Measurements from ENCODE around the gene AAR2.

Gene AAR2

GRCh38 chr20:36301359-36302119 is 65.3 kb downstream of the AAR2 start:
- Histone ChIP-seq H3K4me2 (ENCODE audit: low read length) (no peak overlapping the region), H3K9me2 (replicated peaks; ENCODE audit: control insufficient read depth, low read length) (no peaks in the 10 kb centered on the region), H3K27me3 (ENCODE audit: control insufficient read depth, low read length) (peaks cover 36% of the 10 kb centered on the region), H3K36me3 (ENCODE audit: control insufficient read depth, low read length) (no peaks in the 10 kb centered on the region), H3K79me2 (ENCODE audit: control insufficient read depth, low read length) (no peaks in the 10 kb centered on the region), H4K20me1 (ENCODE audit: control insufficient read depth, insufficient read depth, low read depth, low read length) (no peaks in the 10 kb centered on the region), H3F3A (ENCODE audit: control insufficient read depth, insufficient read depth) (peaks cover 2% of the 10 kb centered on the region; the same call in 1 of the 2 replicates), H3K4me3 (ENCODE audit: low read length) (no peak overlapping the region), H3K27ac (ENCODE audit: low read depth, low read length) (no peak overlapping the region), H3K9me3 (ENCODE audit: control insufficient read depth, insufficient read depth, low read length) (no peaks in the 10 kb centered on the region), H3K4me1 (ENCODE audit: control insufficient read depth, low read length) (no peaks in the 10 kb centered on the region)
- TF ChIP-seq EZH2phosphoT487 (IDR thresholded peaks at IDR 0.05; ENCODE audit: borderline replicate concordance, low read length) (no peak), CTCF (IDR thresholded peaks at IDR 0.05; ENCODE audit: low read depth, low read length, poor library complexity, severe bottlenecking) (no peak)

GRCh38 chr20:36303020-36303595 is 66.8 kb downstream of the AAR2 start:
- H3K4me3 ChIP-seq (ENCODE audit: low read length): no peak overlapping the region
- H3K9me3 ChIP-seq (ENCODE audit: control insufficient read depth, insufficient read depth, low read length): no peaks in the 10 kb centered on the region
- H3K27me3 ChIP-seq (ENCODE audit: control insufficient read depth, low read length): peaks cover 34% of the 10 kb centered on the region
- H3K79me2 ChIP-seq (ENCODE audit: control insufficient read depth, low read length): no peaks in the 10 kb centered on the region
- no peaks in the 10 kb centered on the region for H3K36me3 ChIP-seq (ENCODE audit: control insufficient read depth, low read length)
- H3K4me1 ChIP-seq (ENCODE audit: control insufficient read depth, low read length): no peaks in the 10 kb centered on the region
- H3K4me2 ChIP-seq (ENCODE audit: low read length): no peak overlapping the region
- no peaks in the 10 kb centered on the region for H4K20me1 ChIP-seq (ENCODE audit: control insufficient read depth, insufficient read depth, low read depth, low read length)
- TF ChIP-seq EZH2phosphoT487 (IDR thresholded peaks at IDR 0.05; ENCODE audit: borderline replicate concordance, low read length): no peak
- no peak for TF ChIP-seq CTCF (IDR thresholded peaks at IDR 0.05; ENCODE audit: low read depth, low read length, poor library complexity, severe bottlenecking)
- H3K27ac ChIP-seq (ENCODE audit: low read depth, low read length): no peak overlapping the region
- H3F3A ChIP-seq (ENCODE audit: control insufficient read depth, insufficient read depth): peaks cover 2% of the 10 kb centered on the region; the same call in 1 of the 2 replicates
- no peaks in the 10 kb centered on the region for H3K9me2 ChIP-seq (replicated peaks; ENCODE audit: control insufficient read depth, low read length)

GRCh38 chr20:36303831-36304230 is 67.6 kb downstream of the AAR2 start:
- H3K27ac ChIP-seq (ENCODE audit: low read depth, low read length): no peak overlapping the region
- no peaks in the 10 kb centered on the region for H4K20me1 ChIP-seq (ENCODE audit: control insufficient read depth, insufficient read depth, low read depth, low read length)
- no peak overlapping the region for H3K4me2 ChIP-seq (ENCODE audit: low read length)
- H3K79me2 ChIP-seq (ENCODE audit: control insufficient read depth, low read length): no peaks in the 10 kb centered on the region
- peaks cover 2% of the 10 kb centered on the region; the same call in 1 of the 2 replicates for H3F3A ChIP-seq (ENCODE audit: control insufficient read depth, insufficient read depth)
- peaks cover 34% of the 10 kb centered on the region for H3K27me3 ChIP-seq (ENCODE audit: control insufficient read depth, low read length)
- H3K4me1 ChIP-seq (ENCODE audit: control insufficient read depth, low read length): no peaks in the 10 kb centered on the region
- H3K36me3 ChIP-seq (ENCODE audit: control insufficient read depth, low read length): no peaks in the 10 kb centered on the region
- H3K9me3 ChIP-seq (ENCODE audit: control insufficient read depth, insufficient read depth, low read length): no peaks in the 10 kb centered on the region
- no peaks in the 10 kb centered on the region for H3K9me2 ChIP-seq (replicated peaks; ENCODE audit: control insufficient read depth, low read length)
- no peak overlapping the region for H3K4me3 ChIP-seq (ENCODE audit: low read length)
- TF ChIP-seq CTCF (IDR thresholded peaks at IDR 0.05; ENCODE audit: low read depth, low read length, poor library complexity, severe bottlenecking) (no peak), EZH2phosphoT487 (IDR thresholded peaks at IDR 0.05; ENCODE audit: borderline replicate concordance, low read length) (no peak)

Measured in DOHH2 (cell line).